Karpas-422 (cell line): Measurements from ENCODE around the gene SYCE3. TPM values are rescaled to one million over a fixed set of nuclear protein-coding genes. Genes with fewer than 3 reads are reported as not detected.

Experiments
- DNase-seq: peaks from one replicate; pipeline ENCODE4 v3.0.0-alpha.2; 2015
- H2AFZ ChIP-seq: fragments of 200-600 bp; sonication (generic); 2 replicates; pipeline ENCODE4 v1.6.1; 2014; ENCODE audit warnings: antibody characterized with exemption, low read length, mixed read lengths
- H3K27ac ChIP-seq: fragments of 200-600 bp; sonication (generic); 2 replicates; pipeline ENCODE4 v1.5.1; 2014; ENCODE audit warnings: mild to moderate bottlenecking, low read length, moderate library complexity
- H3K27me3 ChIP-seq: fragments of 200-600 bp; sonication (generic); 2 replicates; pipeline ENCODE4 v1.6.1; 2014; ENCODE audit warnings: low read length, mixed read lengths
- H3K36me3 ChIP-seq: fragments of 200-600 bp; sonication (generic); 2 replicates; pipeline ENCODE4 v1.6.1; 2014; ENCODE audit warnings: low read length, mixed read lengths; ENCODE audit not compliant: insufficient read depth
- H3K4me1 ChIP-seq: fragments of 200-600 bp; sonication (generic); 2 replicates; pipeline ENCODE4 v1.6.1; 2014; ENCODE audit warnings: mild to moderate bottlenecking, low read length, mixed read lengths
- H3K4me2 ChIP-seq: fragments of 200-600 bp; sonication (generic); 2 replicates; pipeline ENCODE4 v1.6.1; 2014; ENCODE audit warnings: low read length, low read depth, mild to moderate bottlenecking; ENCODE audit not compliant: poor library complexity, severe bottlenecking
- H3K4me3 ChIP-seq: fragments of 200-600 bp; sonication (generic); 2 replicates; pipeline ENCODE4 v1.5.1; 2014; ENCODE audit warnings: mild to moderate bottlenecking, antibody characterized with exemption, low read length, mixed read lengths
- H3K79me2 ChIP-seq: fragments of 200-600 bp; sonication (generic); 2 replicates; pipeline ENCODE4 v1.6.1; 2014; ENCODE audit warnings: mild to moderate bottlenecking, low read length, mixed read lengths
- H3K9ac ChIP-seq: fragments of 200-600 bp; sonication (generic); 2 replicates; pipeline ENCODE4 v1.6.0; 2014; ENCODE audit warnings: low read length
- H3K9me2 ChIP-seq: fragments of 200-600 bp; sonication (generic), shearing (Covaris generic); replicated peaks from 2 replicates; pipeline ENCODE4 v1.6.0; 2014; ENCODE audit warnings: mild to moderate bottlenecking, low read length, moderate library complexity; ENCODE audit not compliant: insufficient read depth
- H3K9me3 ChIP-seq: fragments of 300-700, 200-600 bp; sonication (generic); 2 replicates; pipeline ENCODE4 v1.6.1; 2014; ENCODE audit warnings: low read length, mixed read lengths
- H4K20me1 ChIP-seq: fragments of 200-600 bp; sonication (generic); 2 replicates; pipeline ENCODE4 v1.6.1; 2014; ENCODE audit warnings: mild to moderate bottlenecking, antibody characterized with exemption, low read length, low read depth; ENCODE audit not compliant: insufficient read depth
- total RNA-seq: library from RNA; depleted of rRNA; stranded (reverse); fragments of >200 nt; shearing (Covaris generic); gene quantifications from 2 replicates; pipeline ENCODE4 v1.2.3, GENCODE V29; 2014; ENCODE audit warnings: low replicate concordance

SYCE3 gene
- total RNA-seq, 1 experiment from 2014 or later, result not detected

DNA sequence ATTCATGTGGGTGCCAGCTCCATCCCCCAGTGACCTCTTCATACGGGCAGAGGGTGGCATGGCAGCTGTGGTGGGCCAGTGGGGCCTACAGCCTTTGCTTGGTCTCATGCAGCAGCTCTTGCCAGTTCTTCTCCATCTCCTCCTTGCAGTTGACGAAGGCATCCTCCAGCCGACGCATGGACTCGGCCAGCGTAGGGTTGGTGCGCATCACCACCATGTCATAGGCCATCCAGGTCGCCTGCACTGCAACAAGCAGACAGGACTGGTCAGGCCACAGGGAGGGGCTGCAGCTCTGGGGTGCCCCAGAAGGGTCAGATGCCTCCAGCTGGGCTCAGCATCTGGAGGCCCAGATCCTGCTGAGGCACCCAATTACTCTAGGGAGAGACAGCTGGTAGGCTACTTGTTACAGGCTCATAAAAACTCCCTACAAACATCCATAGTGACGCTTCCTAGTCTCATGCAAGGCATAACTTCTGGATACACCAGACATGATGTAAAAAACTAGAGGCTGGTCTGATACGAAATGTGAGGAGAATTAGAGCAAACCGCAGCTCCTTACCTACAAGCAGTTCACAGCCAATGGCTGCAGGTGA lies 11.5 kb downstream of the SYCE3 start:
- Histone ChIP-seq H3K9me2 (no peaks in the 10 kb centered on the region), H3K27ac (no peak overlapping the region), H3K4me3 (no peak overlapping the region), H3K36me3 (no peaks in the 10 kb centered on the region), H3K9me3 (no peaks in the 10 kb centered on the region), H3K27me3 (no peaks in the 10 kb centered on the region), H3K79me2 (no peaks in the 10 kb centered on the region), H2AFZ (no peak overlapping the region), H4K20me1 (no peaks in the 10 kb centered on the region), H3K9ac (no peak overlapping the region), H3K4me2 (no peak overlapping the region), H3K4me1 (peaks cover 22% of the 10 kb centered on the region)
- DNase-seq, result no peak

DNA sequence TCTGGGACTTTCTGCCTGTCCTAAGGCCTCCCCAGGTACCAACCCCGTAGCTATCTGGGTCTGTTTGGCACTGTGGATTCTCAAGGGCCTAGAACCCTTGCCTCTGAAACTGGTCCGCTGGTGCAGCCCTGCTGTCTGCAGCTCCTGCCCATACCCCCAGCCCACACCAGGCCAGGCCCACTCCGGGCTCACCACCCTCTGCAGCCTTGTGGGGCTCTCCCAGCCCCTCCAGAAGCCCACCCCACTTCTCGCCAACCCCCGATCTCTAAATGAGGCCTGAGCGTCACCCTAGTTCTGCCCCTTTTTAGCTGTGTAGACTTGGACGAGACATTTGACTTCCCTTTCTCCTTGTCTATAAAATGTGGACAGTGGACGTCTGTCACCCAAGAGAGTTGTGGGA lies 12.3 kb downstream of the SYCE3 start:
- H3K4me2 ChIP-seq, result no peak overlapping the region
- H3K27me3 ChIP-seq, result no peaks in the 10 kb centered on the region
- no peak for DNase-seq

GRCh38 chr22:50548921-50549790 lies 13.6 kb downstream of the SYCE3 start:
- Histone ChIP-seq H3K4me2 (peak overlapping the region; percentile 97), H3K36me3 (no peaks in the 10 kb centered on the region), H3K9me3 (no peaks in the 10 kb centered on the region), H3K79me2 (no peaks in the 10 kb centered on the region), H4K20me1 (no peaks in the 10 kb centered on the region), H3K9ac (peak overlapping the region; percentile 88), H3K27me3 (no peaks in the 10 kb centered on the region), H3K9me2 (no peaks in the 10 kb centered on the region), H3K4me3 (peak overlapping the region; percentile 70), H2AFZ (peak overlapping the region; percentile 93), H3K4me1 (peaks cover 31% of the 10 kb centered on the region), H3K27ac (no peak overlapping the region)
- no peak for DNase-seq

More for the DNA sequence above, 12.3 kb downstream of the SYCE3 start:
- Histone ChIP-seq H3K27ac (no peak overlapping the region), H3K4me3 (no peak overlapping the region), H3K9ac (no peak overlapping the region), H3K4me1 (peaks cover 22% of the 10 kb centered on the region), H2AFZ (no peak overlapping the region), H3K9me2 (no peaks in the 10 kb centered on the region), H4K20me1 (no peaks in the 10 kb centered on the region), H3K79me2 (no peaks in the 10 kb centered on the region), H3K9me3 (no peaks in the 10 kb centered on the region), H3K36me3 (no peaks in the 10 kb centered on the region)

- Histone ChIP-seq H3K4me3 (peak overlapping the region; percentile 70), H3K79me2 (no peaks in the 10 kb centered on the region), H3K27ac (no peak overlapping the region), H3K9me2 (no peaks in the 10 kb centered on the region), H3K36me3 (no peaks in the 10 kb centered on the region), H3K27me3 (no peaks in the 10 kb centered on the region), H2AFZ (peak overlapping the region; percentile 93), H4K20me1 (no peaks in the 10 kb centered on the region), H3K9me3 (no peaks in the 10 kb centered on the region), H3K9ac (peak overlapping the region; percentile 88), H3K4me1 (peaks cover 36% of the 10 kb centered on the region), H3K4me2 (peak overlapping the region; percentile 97)
- peak; percentile 84 for DNase-seq
Observed at GRCh38 chr22:50548040-50548920, 14.4 kb downstream of the SYCE3 start.

- H3K4me3 ChIP-seq, result no peak overlapping the region
- H3K4me1 ChIP-seq, result peaks cover 40% of the 10 kb centered on the region
- no peak overlapping the region for H3K27ac ChIP-seq
- H3K27me3 ChIP-seq, result no peaks in the 10 kb centered on the region
- no peak overlapping the region for H3K4me2 ChIP-seq
- H4K20me1 ChIP-seq, result no peaks in the 10 kb centered on the region
- no peaks in the 10 kb centered on the region for H3K9me3 ChIP-seq
- no peaks in the 10 kb centered on the region for H3K9me2 ChIP-seq
- H3K9ac ChIP-seq, result no peak overlapping the region
- no peaks in the 10 kb centered on the region for H3K36me3 ChIP-seq
- no peaks in the 10 kb centered on the region for H3K79me2 ChIP-seq
- DNase-seq, result peak; percentile 56
- H2AFZ ChIP-seq, result no peak overlapping the region
Observed at GRCh38 chr22:50547263-50547985, 15.3 kb downstream of the SYCE3 start.

- Histone ChIP-seq H3K36me3 (no peaks in the 10 kb centered on the region), H3K9ac (no peak overlapping the region), H3K4me2 (no peak overlapping the region), H3K27me3 (no peaks in the 10 kb centered on the region), H4K20me1 (no peaks in the 10 kb centered on the region), H3K27ac (no peak overlapping the region), H3K9me3 (no peaks in the 10 kb centered on the region), H2AFZ (no peak overlapping the region), H3K4me1 (peaks cover 48% of the 10 kb centered on the region), H3K4me3 (no peak overlapping the region), H3K9me2 (no peaks in the 10 kb centered on the region), H3K79me2 (no peaks in the 10 kb centered on the region)
- no peak for DNase-seq
Observed at GRCh38 chr22:50546326-50547262, 16.1 kb downstream of the SYCE3 start.
